ENCODE data around the gene EPB41L4B.

- TF ChIP-seq CTCF (IDR thresholded peaks at IDR 0.05; ENCODE audit: low read length) (no peak), EZH2 (IDR thresholded peaks at IDR 0.05; ENCODE audit: borderline replicate concordance, low read length) (no peak)
Measured at GRCh38 chr9:109289186-109289585, 31.7 kb downstream of the EPB41L4B start.

All from OCI-LY1 (cell line).